K562 (cell line): ENCODE results near the gene LRRC25. TPM values are rescaled to one million over a fixed set of nuclear protein-coding genes. Genes with fewer than 3 reads are reported as not detected.

ENCODE experiments used
- ATAC-seq: fragments of 200-7000 bp; cut with Tn5 transposase; 3 replicates; pipeline ENCODE4 v1.9.1; 2020; ENCODE audit warnings: moderate library complexity
- BruUV-seq: library from RNA; stranded (reverse); fragments of 400-500 nt; replicated peaks from 2 replicates; lab custom pipeline; 2021; lab: Mats Ljungman, UMichigan
- CTCF ChIA-PET: fragments of 300-600 bp; formaldehyde crosslinking; extraction: SDS; loops from one replicate; lab custom pipeline; 2021; ENCODE audit warnings: low intra/inter-chr PET ratio; lab: Yijun Ruan, JAX
- POLR2A ChIA-PET: fragments of 300-600, 350-650 bp; sonication (Branson Sonifier 250); formaldehyde crosslinking; extraction: SDS; loops from one replicate; lab custom pipeline; 2021; ENCODE audit warnings: antibody characterized with exemption, inconsistent platforms; lab: Yijun Ruan, JAX
- DNase-seq, 4 experiments: peaks; one replicate each; pipeline versions ENCODE4 v3.0.0 to v3.0.0-alpha.2; 2011 to 2018; ENCODE audit warnings: low spot score in 3 of 4, mixed read lengths in 3 of 4; ENCODE audit errors: extremely low read depth in 1 of 4
- FAIRE-seq: peaks from 2 replicates; lab custom pipeline; 2011; peaks lifted over from hg19 to GRCh38; lab: Jason Lieb, UNC
- H2AFZ ChIP-seq: 2 replicates; pipeline ENCODE4 v1.6.0; 2011; ENCODE audit warnings: low read depth, low read length, control low read depth, inconsistent platforms
- H3K27ac ChIP-seq: fragments of 200-600 bp; 3 replicates; pipeline ENCODE4 v1.8.0; 2011; ENCODE audit warnings: low read depth, mild to moderate bottlenecking, control low read depth, inconsistent platforms, low read length, moderate library complexity, mixed read lengths; ENCODE audit errors: extremely low read depth
- H3K27me3 ChIP-seq, 2 experiments: fragments of 300-600 bp in 1 of 2; 2 replicates in 1 of 2; 3 replicates in 1 of 2; pipeline versions ENCODE4 v1.6.0 to v1.8.0; 2011; ENCODE audit warnings: inconsistent platforms in 2 of 2, low read length in 2 of 2, mild to moderate bottlenecking in 1 of 2, mixed read lengths in 1 of 2, moderate library complexity in 1 of 2; ENCODE audit not compliant: control insufficient read depth in 2 of 2, insufficient read depth in 2 of 2
- H3K36me3 ChIP-seq: fragments of 300-600 bp; 3 replicates; pipeline ENCODE4 v1.8.0; 2011; ENCODE audit warnings: mild to moderate bottlenecking, low read length, inconsistent platforms; ENCODE audit not compliant: control insufficient read depth, insufficient read depth
- H3K4me1 ChIP-seq, 2 experiments: fragments of 200-600 bp in 1 of 2; replicated peaks in 1 of 2; 2 replicates in 1 of 2; 3 replicates in 1 of 2; pipeline versions ENCODE4 v1.5.1 to v1.8.0; 2011; ENCODE audit warnings: inconsistent platforms in 2 of 2, low read length in 2 of 2, mild to moderate bottlenecking in 1 of 2, mixed read lengths in 1 of 2, moderate library complexity in 1 of 2; ENCODE audit not compliant: control insufficient read depth in 2 of 2, insufficient read depth in 2 of 2
- H3K4me2 ChIP-seq: 2 replicates; pipeline ENCODE4 v1.6.1; 2011; ENCODE audit warnings: low read length, control low read depth, inconsistent platforms, mixed read lengths; ENCODE audit not compliant: insufficient read depth
- H3K4me3 ChIP-seq: fragments of 200-600 bp; sonication (generic), shearing (Covaris generic); 2 replicates; pipeline ENCODE4 v1.5.1; 2016; ENCODE audit warnings: control low read depth, inconsistent platforms
- H3K79me2 ChIP-seq: fragments of 200-600 bp; 3 replicates; pipeline ENCODE4 v1.8.0; 2011; ENCODE audit warnings: low read length, inconsistent platforms; ENCODE audit not compliant: control insufficient read depth, insufficient read depth
- H3K9ac ChIP-seq, 2 experiments: 2 replicates each; pipeline versions ENCODE4 v1.6.0 to v1.6.1; 2011; ENCODE audit warnings: low read depth in 2 of 2, low read length in 2 of 2, control low read depth in 1 of 2, inconsistent platforms in 1 of 2, mild to moderate bottlenecking in 1 of 2, mixed read lengths in 1 of 2; ENCODE audit not compliant: insufficient read depth in 1 of 2
- H3K9me1 ChIP-seq: one replicate; pipeline ENCODE4 v1.6.0; 2011; ENCODE audit warnings: inconsistent platforms, mild to moderate bottlenecking, low read length, moderate library complexity; ENCODE audit not compliant: control insufficient read depth, insufficient read depth
- H3K9me3 ChIP-seq: replicated peaks from 2 replicates; pipeline ENCODE4 v1.5.1; 2011; ENCODE audit warnings: low read depth, low read length, inconsistent platforms; ENCODE audit not compliant: control insufficient read depth, insufficient read depth
- H4K20me1 ChIP-seq: replicated peaks from 2 replicates; pipeline ENCODE4 v1.6.1; 2011; ENCODE audit warnings: low read length, inconsistent platforms, mixed read lengths; ENCODE audit not compliant: control insufficient read depth, insufficient read depth
- ILF3 ChIP-seq: fragments of 450-650 bp; IDR thresholded peaks from 2 replicates; pipeline ENCODE4 v1.6.1; 2018; ENCODE audit warnings: antibody characterized with exemption, mild to moderate bottlenecking, moderate library complexity, borderline replicate concordance
- RBM34 ChIP-seq: fragments of 200-400 bp; formaldehyde crosslinking; IDR thresholded peaks from 2 replicates; pipeline ENCODE4 v1.6.1; 2018; ENCODE audit warnings: low read length, borderline replicate concordance; ENCODE audit not compliant: insufficient read depth
- ZBTB17 ChIP-seq: fragments of 450-650 bp; formaldehyde crosslinking; IDR thresholded peaks from 2 replicates; pipeline ENCODE4 v1.4.0; 2020; ENCODE audit warnings: mild to moderate bottlenecking
- ZNF561 ChIP-seq: fragments of 450-650 bp; formaldehyde crosslinking; conservative IDR thresholded peaks from 2 replicates; pipeline ENCODE4 v1.4.0; 2020; ENCODE audit warnings: mild to moderate bottlenecking, moderate library complexity
- ZNF586 ChIP-seq: fragments of 450-650 bp; formaldehyde crosslinking; conservative IDR thresholded peaks from 2 replicates; pipeline ENCODE4 v1.4.0; 2020; ENCODE audit warnings: mild to moderate bottlenecking, moderate library complexity
- WGBS: fragments of 100-300 bp; shearing (Covaris generic); methylation state at CpG from one replicate; pipeline ENCODE4 v1.1.6; 2016; ENCODE audit warnings: low coverage, mixed read lengths; ENCODE audit not compliant: insufficient coverage; ENCODE audit errors: missing lambda C conversion rate; 5-methylcytosine and 5-hydroxymethylcytosine counted together
- in situ Hi-C: fragments of 300-500 bp; cut with MboI; formaldehyde crosslinking; loops from 4 replicates; pipeline ENCODE4 v1.15.0; 2018; ENCODE audit warnings: inconsistent platforms, mixed read lengths
- intact Hi-C: fragments of 100-400 bp; cut with micrococcal nuclease; formaldehyde crosslinking; loops from 2 replicates; pipeline ENCODE4 v1.14.2; 2022
- polyA plus RNA-seq, 8 experiments: library from polyadenylated mRNA; depleted of rRNA in 4 of 8; stranded (reverse) in 5 of 8; unstranded in 3 of 8; fragments of >200 nt; fragmentation: Nextera tagmentation in 2 of 8; fragmentation: Illumina TruSeq in 1 of 8; extraction: Ambion mirVana in 2 of 8; extraction: Trizol in 1 of 8; gene quantifications; 2 replicates each; pipeline versions ENCODE4 v1.2.1 to v1.2.3, GENCODE V29; 2011 to 2014; ENCODE audit warnings: inconsistent platforms in 1 of 8, missing spikeins in 1 of 8
- total RNA-seq, 7 experiments: library from RNA; depleted of rRNA in 6 of 7; stranded (reverse); fragments of >200 nt in 6 of 7; fragmentation: Illumina TruSeq in 2 of 7; extraction: Trizol in 2 of 7; gene quantifications; 2 replicates each; pipeline versions ENCODE4 v1.2.1 to v1.2.3, GENCODE V29; 2011 to 2021; ENCODE audit warnings: low replicate concordance in 1 of 7
- TF ChIP-seq, protein P1 (sequence below): fragments of 450-650 bp; IDR thresholded peaks from 2 replicates; pipeline ENCODE4 v1.6.1; 2018; ENCODE audit not compliant: partially characterized antibody
- TF ChIP-seq, protein P2 (sequence below): fragments of 450-650 bp; formaldehyde crosslinking; IDR thresholded peaks from 2 replicates; pipeline ENCODE4 v1.4.0; 2020; ENCODE audit warnings: mild to moderate bottlenecking, moderate library complexity
- TF ChIP-seq, protein P3 (sequence below): fragments of 150-350 bp; conservative IDR thresholded peaks from 2 replicates; pipeline ENCODE4 v1.6.1; 2014; ENCODE audit warnings: low read length
- TF ChIP-seq, protein P4 (sequence below): sonication (generic); formaldehyde crosslinking; IDR thresholded peaks from 2 replicates; pipeline ENCODE4 v1.8.0; 2022; ENCODE audit warnings: missing genetic modification reagents, mild to moderate bottlenecking, moderate library complexity, borderline replicate concordance

The LRRC25 gene
- total and polyA plus RNA-seq, 9 of the 15 experiments (the other 6 are each of a cell fraction or from before 2014, with no cell fraction given): 0.07 to 0.36 (median 0.10) TPM; not detected in 3

DNA sequence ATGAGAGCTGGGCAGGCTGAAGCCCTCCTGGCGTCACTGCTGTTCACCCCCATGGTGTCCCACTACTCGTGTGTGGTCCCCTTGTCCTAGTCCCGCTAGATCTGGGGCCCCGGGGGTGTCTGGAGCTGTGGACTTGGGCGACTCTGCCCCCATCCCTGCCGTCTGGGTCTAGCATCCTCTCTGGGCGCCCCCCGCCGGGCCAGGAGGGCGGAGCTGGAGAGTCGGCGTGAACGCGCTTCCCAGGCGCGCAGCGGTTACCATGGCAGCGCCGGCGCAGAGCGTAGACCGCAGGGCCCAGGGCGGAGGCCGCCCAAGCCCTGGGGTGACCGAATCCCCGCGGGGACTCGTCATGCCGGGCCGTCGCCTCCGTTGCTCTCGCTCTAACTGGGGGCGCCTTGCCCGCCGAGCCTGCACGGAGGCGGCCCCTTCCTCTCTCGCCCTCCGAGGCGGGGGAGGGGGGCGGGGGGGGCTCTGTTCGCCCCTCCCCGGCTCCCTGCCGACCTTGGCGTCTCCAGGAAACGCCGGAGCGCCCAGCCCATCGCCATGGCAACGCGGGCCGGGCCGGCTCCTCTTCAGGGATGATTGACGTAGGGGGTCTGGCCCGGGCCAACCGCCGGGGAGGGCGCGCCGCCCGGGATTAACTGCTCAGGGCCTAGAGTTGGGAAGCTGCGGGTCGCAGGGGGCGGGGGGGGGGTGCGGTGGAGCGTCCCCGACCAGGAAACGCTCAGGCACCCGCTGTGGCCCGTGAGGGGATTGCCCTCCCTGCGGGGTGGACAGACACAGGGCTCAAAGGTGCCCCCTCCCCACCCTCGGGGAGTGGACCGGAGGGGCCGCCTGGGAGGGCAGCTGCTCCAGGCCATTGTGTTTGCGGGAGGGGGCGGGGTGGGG is 31.6 kb upstream of the LRRC25 start:
- DNase-seq (peak; percentile 84 to 94 (median 88)), FAIRE-seq (peak; percentile 91), ATAC-seq (peak; percentile 88)
- Histone ChIP-seq H3K27me3 (no peaks in the 10 kb centered on the region), H3K36me3 (peaks cover 65% of the 10 kb centered on the region), H2AFZ (no peak overlapping the region), H4K20me1 (peaks cover 11% of the 10 kb centered on the region), H3K4me3 (peak overlapping the region; percentile 41), H3K9ac (peak overlapping the region; percentile 37 to 73; a peak in 3 of 4 replicates), H3K4me1 (peaks cover 39 to 99% of the 10 kb centered on the region in 2 experiments), H3K4me2 (peak overlapping the region; percentile 65), H3K9me3 (no peaks in the 10 kb centered on the region), H3K9me1 (no peaks in the 10 kb centered on the region), H3K27ac (peak overlapping the region; percentile 85), H3K79me2 (peaks cover 64% of the 10 kb centered on the region)
- CTCF ChIA-PET: interaction anchor here (0.6 kb wide), 1 partner anchor 38 kb away, joined by 3 read pairs; no protein-coding TSS in a partner anchor
- no TSS peak for BruUV-seq
- intact Hi-C loops (no loop called here), in situ Hi-C loops (no loop called here)
- WGBS: 2% methylated on average over 47 of the region's 77 CpGs
- POLR2A ChIA-PET: interaction anchor here (0.6 to 1.2 kb wide), 6 partner anchors 10 to 283 kb away, joined by 3 to 7 read pairs (median 4); partner anchors contain the start of gene SSBP4
- no peak for TF ChIP-seq ILF3
- TF ChIP-seq, protein P1, sequence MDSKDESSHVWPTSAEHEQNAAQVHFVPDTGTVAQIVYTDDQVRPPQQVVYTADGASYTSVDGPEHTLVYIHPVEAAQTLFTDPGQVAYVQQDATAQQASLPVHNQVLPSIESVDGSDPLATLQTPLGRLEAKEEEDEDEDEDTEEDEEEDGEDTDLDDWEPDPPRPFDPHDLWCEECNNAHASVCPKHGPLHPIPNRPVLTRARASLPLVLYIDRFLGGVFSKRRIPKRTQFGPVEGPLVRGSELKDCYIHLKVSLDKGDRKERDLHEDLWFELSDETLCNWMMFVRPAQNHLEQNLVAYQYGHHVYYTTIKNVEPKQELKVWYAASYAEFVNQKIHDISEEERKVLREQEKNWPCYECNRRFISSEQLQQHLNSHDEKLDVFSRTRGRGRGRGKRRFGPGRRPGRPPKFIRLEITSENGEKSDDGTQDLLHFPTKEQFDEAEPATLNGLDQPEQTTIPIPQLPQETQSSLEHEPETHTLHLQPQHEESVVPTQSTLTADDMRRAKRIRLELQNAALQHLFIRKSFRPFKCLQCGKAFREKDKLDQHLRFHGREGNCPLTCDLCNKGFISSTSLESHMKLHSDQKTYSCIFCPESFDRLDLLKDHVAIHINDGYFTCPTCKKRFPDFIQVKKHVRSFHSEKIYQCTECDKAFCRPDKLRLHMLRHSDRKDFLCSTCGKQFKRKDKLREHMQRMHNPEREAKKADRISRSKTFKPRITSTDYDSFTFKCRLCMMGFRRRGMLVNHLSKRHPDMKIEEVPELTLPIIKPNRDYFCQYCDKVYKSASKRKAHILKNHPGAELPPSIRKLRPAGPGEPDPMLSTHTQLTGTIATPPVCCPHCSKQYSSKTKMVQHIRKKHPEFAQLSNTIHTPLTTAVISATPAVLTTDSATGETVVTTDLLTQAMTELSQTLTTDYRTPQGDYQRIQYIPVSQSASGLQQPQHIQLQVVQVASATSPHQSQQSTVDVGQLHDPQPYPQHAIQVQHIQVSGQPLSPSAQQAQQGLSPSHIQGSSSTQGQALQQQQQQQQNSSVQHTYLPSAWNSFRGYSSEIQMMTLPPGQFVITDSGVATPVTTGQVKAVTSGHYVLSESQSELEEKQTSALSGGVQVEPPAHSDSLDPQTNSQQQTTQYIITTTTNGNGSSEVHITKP: peak; percentile 19
- TF ChIP-seq, protein P2, sequence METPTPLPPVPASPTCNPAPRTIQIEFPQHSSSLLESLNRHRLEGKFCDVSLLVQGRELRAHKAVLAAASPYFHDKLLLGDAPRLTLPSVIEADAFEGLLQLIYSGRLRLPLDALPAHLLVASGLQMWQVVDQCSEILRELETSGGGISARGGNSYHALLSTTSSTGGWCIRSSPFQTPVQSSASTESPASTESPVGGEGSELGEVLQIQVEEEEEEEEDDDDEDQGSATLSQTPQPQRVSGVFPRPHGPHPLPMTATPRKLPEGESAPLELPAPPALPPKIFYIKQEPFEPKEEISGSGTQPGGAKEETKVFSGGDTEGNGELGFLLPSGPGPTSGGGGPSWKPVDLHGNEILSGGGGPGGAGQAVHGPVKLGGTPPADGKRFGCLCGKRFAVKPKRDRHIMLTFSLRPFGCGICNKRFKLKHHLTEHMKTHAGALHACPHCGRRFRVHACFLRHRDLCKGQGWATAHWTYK (CRISPR knock-in tag): 0 out of 2 replicates have a peak, but pooled peaks have one; percentile 35
- TF ChIP-seq RBM34: no peak
- no peak for TF ChIP-seq ZBTB17
- TF ChIP-seq ZNF561 (CRISPR knock-in tag): no peak
- TF ChIP-seq, protein P3, sequence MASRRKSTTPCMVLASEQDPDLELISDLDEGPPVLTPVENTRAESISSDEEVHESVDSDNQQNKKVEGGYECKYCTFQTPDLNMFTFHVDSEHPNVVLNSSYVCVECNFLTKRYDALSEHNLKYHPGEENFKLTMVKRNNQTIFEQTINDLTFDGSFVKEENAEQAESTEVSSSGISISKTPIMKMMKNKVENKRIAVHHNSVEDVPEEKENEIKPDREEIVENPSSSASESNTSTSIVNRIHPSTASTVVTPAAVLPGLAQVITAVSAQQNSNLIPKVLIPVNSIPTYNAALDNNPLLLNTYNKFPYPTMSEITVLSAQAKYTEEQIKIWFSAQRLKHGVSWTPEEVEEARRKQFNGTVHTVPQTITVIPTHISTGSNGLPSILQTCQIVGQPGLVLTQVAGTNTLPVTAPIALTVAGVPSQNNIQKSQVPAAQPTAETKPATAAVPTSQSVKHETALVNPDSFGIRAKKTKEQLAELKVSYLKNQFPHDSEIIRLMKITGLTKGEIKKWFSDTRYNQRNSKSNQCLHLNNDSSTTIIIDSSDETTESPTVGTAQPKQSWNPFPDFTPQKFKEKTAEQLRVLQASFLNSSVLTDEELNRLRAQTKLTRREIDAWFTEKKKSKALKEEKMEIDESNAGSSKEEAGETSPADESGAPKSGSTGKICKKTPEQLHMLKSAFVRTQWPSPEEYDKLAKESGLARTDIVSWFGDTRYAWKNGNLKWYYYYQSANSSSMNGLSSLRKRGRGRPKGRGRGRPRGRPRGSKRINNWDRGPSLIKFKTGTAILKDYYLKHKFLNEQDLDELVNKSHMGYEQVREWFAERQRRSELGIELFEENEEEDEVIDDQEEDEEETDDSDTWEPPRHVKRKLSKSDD: no peak
- TF ChIP-seq ZNF586: no peak
- TF ChIP-seq, protein P4, sequence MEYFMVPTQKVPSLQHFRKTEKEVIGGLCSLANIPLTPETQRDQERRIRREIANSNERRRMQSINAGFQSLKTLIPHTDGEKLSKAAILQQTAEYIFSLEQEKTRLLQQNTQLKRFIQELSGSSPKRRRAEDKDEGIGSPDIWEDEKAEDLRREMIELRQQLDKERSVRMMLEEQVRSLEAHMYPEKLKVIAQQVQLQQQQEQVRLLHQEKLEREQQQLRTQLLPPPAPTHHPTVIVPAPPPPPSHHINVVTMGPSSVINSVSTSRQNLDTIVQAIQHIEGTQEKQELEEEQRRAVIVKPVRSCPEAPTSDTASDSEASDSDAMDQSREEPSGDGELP (CRISPR knock-in tag): peak; percentile 76
